DMS79 treated with DMSO at 0.1 percent for 48 hours (cell line): Measurements from ENCODE around the gene CSRP3.

ENCODE experiments used
- DNase-seq: peaks from one replicate; lab custom pipeline; 2025; lab: John Stamatoyannopoulos, UW

The CSRP3 gene

GRCh38 chr11:19201737-19202605 lies at the start of gene CSRP3:
Gene CSRP3, minus strand, starts transcription at chr11:19201983. Its CDS starts 9,535 bp downstream, at chr11:19192448.
- peak; percentile 70 for DNase-seq

- no peak for DNase-seq
Observed at GRCh38 chr11:19251577-19251976, 49.8 kb upstream of the CSRP3 start.

GRCh38 chr11:19246816-19247215 lies 45.0 kb upstream of the CSRP3 start:
- no peak for DNase-seq

- DNase-seq: no peak
Observed at GRCh38 chr11:19245351-19245750, 43.6 kb upstream of the CSRP3 start.

- DNase-seq: no peak
Observed at GRCh38 chr11:19244621-19245020, 42.8 kb upstream of the CSRP3 start.

GRCh38 chr11:19244084-19244483 lies 42.3 kb upstream of the CSRP3 start:
- no peak for DNase-seq

GRCh38 chr11:19243613-19244012 lies 41.8 kb upstream of the CSRP3 start:
- no peak for DNase-seq

GRCh38 chr11:19243143-19243542 lies 41.4 kb upstream of the CSRP3 start:
- DNase-seq: no peak

GRCh38 chr11:19242179-19242932 lies 40.6 kb upstream of the CSRP3 start:
- DNase-seq: no peak

- no peak for DNase-seq
Observed at GRCh38 chr11:19241260-19242178, 39.7 kb upstream of the CSRP3 start.

- peak; percentile 91 for DNase-seq
Observed at GRCh38 chr11:19240420-19241259, 38.9 kb upstream of the CSRP3 start, which contains the start of gene E2F8. Gene E2F8, minus strand, starts transcription at chr11:19240945. Its CDS starts 824 bp downstream, at chr11:19240121.

- DNase-seq: no peak
Observed at GRCh38 chr11:19239039-19239438, 37.3 kb upstream of the CSRP3 start.

- no peak for DNase-seq
Observed at GRCh38 chr11:19237813-19238212, 36.0 kb upstream of the CSRP3 start.

- DNase-seq: no peak
Observed at GRCh38 chr11:19237381-19237780, 35.6 kb upstream of the CSRP3 start.

GRCh38 chr11:19234231-19234817 lies 32.5 kb upstream of the CSRP3 start:
- no peak for DNase-seq

- DNase-seq: no peak
Observed at GRCh38 chr11:19232910-19233503, 31.2 kb upstream of the CSRP3 start.

GRCh38 chr11:19229671-19230070 lies 27.9 kb upstream of the CSRP3 start:
- DNase-seq: no peak

GRCh38 chr11:19228968-19229367 lies 27.2 kb upstream of the CSRP3 start:
- DNase-seq: no peak

GRCh38 chr11:19226378-19227195 lies 24.8 kb upstream of the CSRP3 start:
- no peak for DNase-seq
